ENCODE data around the gene PRSS33.

The PRSS33 gene

GRCh38 chr16:2776500-2777139, 10.7 kb downstream of the PRSS33 start:
- ATAC-seq: peak; percentile 20 to 27

GRCh38 chr16:2775765-2776499, 11.4 kb downstream of the PRSS33 start:
- ATAC-seq: no peak

GRCh38 chr16:2775131-2775716, 12.1 kb downstream of the PRSS33 start:
- ATAC-seq: no peak

- ATAC-seq: no peak
Measured at GRCh38 chr16:2774161-2774891, 13.0 kb downstream of the PRSS33 start.

GRCh38 chr16:2773188-2773968, 14.0 kb downstream of the PRSS33 start:
- no peak for ATAC-seq

GRCh38 chr16:2771496-2772402, 15.6 kb downstream of the PRSS33 start:
- no peak for ATAC-seq

GRCh38 chr16:2770057-2770951, 17.1 kb downstream of the PRSS33 start:
- no peak for ATAC-seq

GRCh38 chr16:2769675-2770056, 17.7 kb downstream of the PRSS33 start:
- ATAC-seq: no peak

GRCh38 chr16:2769100-2769529, 18.2 kb downstream of the PRSS33 start:
- no peak for ATAC-seq

GRCh38 chr16:2768403-2769089, 18.8 kb downstream of the PRSS33 start:
- no peak for ATAC-seq

- ATAC-seq: no peak
Measured at GRCh38 chr16:2767891-2768290, 19.5 kb downstream of the PRSS33 start.

- ATAC-seq: no peak
Measured at GRCh38 chr16:2767140-2767731, 20.1 kb downstream of the PRSS33 start.

GRCh38 chr16:2766430-2767139, 20.8 kb downstream of the PRSS33 start:
- ATAC-seq: no peak

- ATAC-seq: no peak
Measured at GRCh38 chr16:2765462-2766404, 21.6 kb downstream of the PRSS33 start.

- no peak for ATAC-seq
Measured at GRCh38 chr16:2764718-2765117, 22.6 kb downstream of the PRSS33 start.

GRCh38 chr16:2763173-2763572, 24.2 kb downstream of the PRSS33 start:
- ATAC-seq: no peak

GRCh38 chr16:2762711-2763110, 24.6 kb downstream of the PRSS33 start:
- no peak for ATAC-seq
